ENCODE data around the gene MYBPC2.

MYBPC2 gene

GRCh38 chr19:50413531-50413930, 19.2 kb upstream of the MYBPC2 start:
- Histone ChIP-seq H2AFZ (ENCODE audit: low read depth, low read length, severe bottlenecking) (no peak overlapping the region), H3K9me3 (ENCODE audit: insufficient read depth, low read length) (no peaks in the 10 kb centered on the region), H3K36me3 (ENCODE audit: low read length) (no peaks in the 10 kb centered on the region), H3K27ac (ENCODE audit: low read depth, low read length) (no peak overlapping the region), H3K9ac (ENCODE audit: low read length) (no peak overlapping the region), H3F3A (ENCODE audit: insufficient read depth) (peaks cover 44% of the 10 kb centered on the region), H3K4me2 (ENCODE audit: low read depth, low read length, poor library complexity, severe bottlenecking) (no peak overlapping the region), H3K27me3 (ENCODE audit: low read length) (no peaks in the 10 kb centered on the region), H3K9me2 (replicated peaks; ENCODE audit: insufficient read depth, low read length) (no peaks in the 10 kb centered on the region), H4K20me1 (ENCODE audit: low read depth, low read length) (no peaks in the 10 kb centered on the region), H3K79me2 (ENCODE audit: insufficient read depth, low read length) (no peaks in the 10 kb centered on the region), H3K4me3 (ENCODE audit: insufficient read depth, low read length, poor library complexity, severe bottlenecking) (no peak overlapping the region)
- TF ChIP-seq EZH2phosphoT487 (conservative IDR thresholded peaks at IDR 0.05; ENCODE audit: low read length) = no peak
- TF ChIP-seq CTCF (IDR thresholded peaks at IDR 0.05; ENCODE audit: insufficient read depth, low read length, poor library complexity, severe bottlenecking) = no peak

- H3K9me2 ChIP-seq (replicated peaks; ENCODE audit: insufficient read depth, low read length) = no peaks in the 10 kb centered on the region
- TF ChIP-seq EZH2phosphoT487 (conservative IDR thresholded peaks at IDR 0.05; ENCODE audit: low read length) (no peak), CTCF (IDR thresholded peaks at IDR 0.05; ENCODE audit: insufficient read depth, low read length, poor library complexity, severe bottlenecking) (peak; percentile 74)
- peaks cover 54% of the 10 kb centered on the region for H3F3A ChIP-seq (ENCODE audit: insufficient read depth)
- H2AFZ ChIP-seq (ENCODE audit: low read depth, low read length, severe bottlenecking) = no peak overlapping the region
- H3K4me2 ChIP-seq (ENCODE audit: low read depth, low read length, poor library complexity, severe bottlenecking) = peak overlapping the region; percentile 66
- peak overlapping the region; percentile 100 for H3K27ac ChIP-seq (ENCODE audit: low read depth, low read length)
- no peaks in the 10 kb centered on the region for H3K27me3 ChIP-seq (ENCODE audit: low read length)
- H3K9me3 ChIP-seq (ENCODE audit: insufficient read depth, low read length) = no peaks in the 10 kb centered on the region
- no peak overlapping the region for H3K4me3 ChIP-seq (ENCODE audit: insufficient read depth, low read length, poor library complexity, severe bottlenecking)
- H3K36me3 ChIP-seq (ENCODE audit: low read length) = peaks cover 2% of the 10 kb centered on the region; the same call in 1 of the 2 replicates
- H3K79me2 ChIP-seq (ENCODE audit: insufficient read depth, low read length) = peaks cover 10% of the 10 kb centered on the region
- H3K9ac ChIP-seq (ENCODE audit: low read length) = peak overlapping the region; percentile 61
- no peaks in the 10 kb centered on the region for H4K20me1 ChIP-seq (ENCODE audit: low read depth, low read length)
Measured at GRCh38 chr19:50414864-50415660, 17.6 kb upstream of the MYBPC2 start.

GRCh38 chr19:50415661-50416033, 17.0 kb upstream of the MYBPC2 start:
- Histone ChIP-seq H3F3A (ENCODE audit: insufficient read depth) (peaks cover 59% of the 10 kb centered on the region), H3K9me2 (replicated peaks; ENCODE audit: insufficient read depth, low read length) (no peaks in the 10 kb centered on the region), H3K27ac (ENCODE audit: low read depth, low read length) (peak overlapping the region; percentile 100), H3K9me3 (ENCODE audit: insufficient read depth, low read length) (no peaks in the 10 kb centered on the region), H4K20me1 (ENCODE audit: low read depth, low read length) (no peaks in the 10 kb centered on the region), H3K4me2 (ENCODE audit: low read depth, low read length, poor library complexity, severe bottlenecking) (peak overlapping the region; percentile 66), H3K27me3 (ENCODE audit: low read length) (no peaks in the 10 kb centered on the region), H3K9ac (ENCODE audit: low read length) (peak overlapping the region; percentile 61), H3K36me3 (ENCODE audit: low read length) (peaks cover 5% of the 10 kb centered on the region; the same call in 1 of the 2 replicates), H3K79me2 (ENCODE audit: insufficient read depth, low read length) (peaks cover 16% of the 10 kb centered on the region), H3K4me3 (ENCODE audit: insufficient read depth, low read length, poor library complexity, severe bottlenecking) (no peak overlapping the region), H2AFZ (ENCODE audit: low read depth, low read length, severe bottlenecking) (no peak overlapping the region)
- TF ChIP-seq EZH2phosphoT487 (conservative IDR thresholded peaks at IDR 0.05; ENCODE audit: low read length) = no peak
- no peak for TF ChIP-seq CTCF (IDR thresholded peaks at IDR 0.05; ENCODE audit: insufficient read depth, low read length, poor library complexity, severe bottlenecking)
